ENCODE measurements around the gene SH3RF1. TPM values are rescaled to one million over a fixed set of nuclear protein-coding genes. Genes with fewer than 3 reads are reported as not detected.

Gene SH3RF1
- total RNA-seq, 1 donor, result 41.9 TPM

GRCh38 chr4:169167957-169168858, 102.5 kb downstream of the SH3RF1 start:
- no peak for DNase-seq (ENCODE audit: low read depth)
- no peak overlapping the region for H3K4me3 ChIP-seq (ENCODE audit: low read depth, low read length)
- no peak for TF ChIP-seq CTCF (IDR thresholded peaks at IDR 0.05; ENCODE audit: insufficient read depth, low read depth, low read length)

- TF ChIP-seq CTCF (IDR thresholded peaks at IDR 0.05; ENCODE audit: insufficient read depth, low read depth, low read length), result no peak
- DNase-seq (ENCODE audit: low read depth), result peak; percentile 21
- H3K4me3 ChIP-seq (ENCODE audit: low read depth, low read length), result no peak overlapping the region
These were observed 105.9 kb downstream of the SH3RF1 start for GRCh38 chr4:169164669-169165415.

GRCh38 chr4:169163947-169164668, 106.6 kb downstream of the SH3RF1 start:
- TF ChIP-seq CTCF (IDR thresholded peaks at IDR 0.05; ENCODE audit: insufficient read depth, low read depth, low read length), result no peak
- no peak for DNase-seq (ENCODE audit: low read depth)
- H3K4me3 ChIP-seq (ENCODE audit: low read depth, low read length), result no peak overlapping the region

GRCh38 chr4:169163495-169163894, 107.3 kb downstream of the SH3RF1 start:
- no peak for TF ChIP-seq CTCF (IDR thresholded peaks at IDR 0.05; ENCODE audit: insufficient read depth, low read depth, low read length)
- no peak overlapping the region for H3K4me3 ChIP-seq (ENCODE audit: low read depth, low read length)
- DNase-seq (ENCODE audit: low read depth), result no peak

- DNase-seq (ENCODE audit: low read depth), result peak; percentile 47
- TF ChIP-seq CTCF (IDR thresholded peaks at IDR 0.05; ENCODE audit: insufficient read depth, low read depth, low read length), result no peak
- no peak overlapping the region for H3K4me3 ChIP-seq (ENCODE audit: low read depth, low read length)
These were observed 109.9 kb downstream of the SH3RF1 start for GRCh38 chr4:169160825-169161224.

GRCh38 chr4:169159624-169160171, 111.1 kb downstream of the SH3RF1 start:
- H3K4me3 ChIP-seq (ENCODE audit: low read depth, low read length), result no peak overlapping the region
- TF ChIP-seq CTCF (IDR thresholded peaks at IDR 0.05; ENCODE audit: insufficient read depth, low read depth, low read length), result no peak
- DNase-seq (ENCODE audit: low read depth), result peak; percentile 39
